ENCODE measurements around the gene TPTE.
"Not testable (repeated sequence)": the region's sequence is repeated elsewhere in the genome, so short reads cannot be mapped to it uniquely, and the experiment has no call there.

TPTE gene

GRCh38 chr21:10617133-10617752 lies 95.9 kb downstream of the TPTE start:
- not testable (repeated sequence) for DNase-seq

- no peak for DNase-seq
Measured at GRCh38 chr21:10627316-10627863, 106.0 kb downstream of the TPTE start.

- not testable (repeated sequence) for DNase-seq
Measured at GRCh38 chr21:10629239-10629638, 107.9 kb downstream of the TPTE start.

GRCh38 chr21:10630829-10631228 lies 109.4 kb downstream of the TPTE start:
- DNase-seq, result not testable (repeated sequence)

GRCh38 chr21:10631316-10631715 lies 109.9 kb downstream of the TPTE start:
- DNase-seq, result not testable (repeated sequence)

GRCh38 chr21:10638144-10638543 lies 116.8 kb downstream of the TPTE start:
- not testable (repeated sequence) for DNase-seq

- DNase-seq, result no peak
Measured at GRCh38 chr21:10639123-10639522, 117.7 kb downstream of the TPTE start.

GRCh38 chr21:10639746-10640145 lies 118.4 kb downstream of the TPTE start:
- DNase-seq, result not testable (repeated sequence)

GRCh38 chr21:10640446-10640845 lies 119.1 kb downstream of the TPTE start:
- DNase-seq, result no peak

- DNase-seq, result no peak
Measured at GRCh38 chr21:10641107-10641506, 119.7 kb downstream of the TPTE start.

GRCh38 chr21:10645667-10646066 lies 124.3 kb downstream of the TPTE start:
- DNase-seq, result not testable (repeated sequence)

GRCh38 chr21:10649350-10650149 lies 128.2 kb downstream of the TPTE start:
- DNase-seq, result not testable (repeated sequence)

GRCh38 chr21:10650297-10650696 lies 128.9 kb downstream of the TPTE start:
- DNase-seq, result not testable (repeated sequence)
